Cerebellar cortex (tissue), 1 donor: ENCODE measurements around the gene ACKR2.
"Not testable (repeated sequence)": the region's sequence is repeated elsewhere in the genome, so short reads cannot be mapped to it uniquely, and the experiment has no call there.

Source experiments
- DNase-seq: peaks from one replicate; pipeline ENCODE4 v3.0.0-alpha.2; 2015; ENCODE audit warnings: low spot score

ACKR2 gene

GRCh38 chr3:42801784-42802183 is 7.5 kb upstream of the ACKR2 start:
- DNase-seq = no peak

GRCh38 chr3:42802876-42803413 is 6.3 kb upstream of the ACKR2 start:
- DNase-seq = no peak

GRCh38 chr3:42803414-42804105 is 5.7 kb upstream of the ACKR2 start:
- DNase-seq = peak; percentile 50

- DNase-seq = peak; percentile 97
These were observed 5.0 kb upstream of the ACKR2 start, which contains the start of gene HIGD1A for GRCh38 chr3:42804106-42804830. Gene HIGD1A, minus strand, starts transcription at chr3:42804490. Its CDS starts 10,237 bp downstream, at chr3:42794253.

GRCh38 chr3:42804831-42805132 is 4.5 kb upstream of the ACKR2 start:
- DNase-seq = no peak

GRCh38 chr3:42805141-42805821 is 4.0 kb upstream of the ACKR2 start:
- DNase-seq = peak; percentile 33

GRCh38 chr3:42807929-42808328 is 1.3 kb upstream of the ACKR2 start:
- DNase-seq = no peak

- DNase-seq = not testable (repeated sequence)
These were observed 1.5 kb downstream of the ACKR2 start for GRCh38 chr3:42810706-42811105.

- not testable (repeated sequence) for DNase-seq
These were observed 2.1 kb downstream of the ACKR2 start for GRCh38 chr3:42811118-42811883.

GRCh38 chr3:42814246-42814645 is 5.0 kb downstream of the ACKR2 start:
- DNase-seq = no peak

- no peak for DNase-seq
These were observed 5.8 kb downstream of the ACKR2 start for GRCh38 chr3:42814914-42815507.

- DNase-seq = no peak
These were observed 6.6 kb downstream of the ACKR2 start for GRCh38 chr3:42815826-42816225.

- DNase-seq = no peak
These were observed 10.2 kb downstream of the ACKR2 start for GRCh38 chr3:42819351-42819965.

GRCh38 chr3:42820746-42821051 is 11.5 kb downstream of the ACKR2 start:
- DNase-seq = no peak

- no peak for DNase-seq
These were observed 13.6 kb downstream of the ACKR2 start for GRCh38 chr3:42822828-42823227.

- DNase-seq = no peak
These were observed 14.1 kb downstream of the ACKR2 start for GRCh38 chr3:42823351-42823750.

GRCh38 chr3:42826141-42826540 is 16.9 kb downstream of the ACKR2 start:
- no peak for DNase-seq

GRCh38 chr3:42827023-42827422 is 17.8 kb downstream of the ACKR2 start:
- DNase-seq = no peak

- DNase-seq = no peak
These were observed 18.4 kb downstream of the ACKR2 start for GRCh38 chr3:42827654-42828053.

GRCh38 chr3:42829083-42829627 is 19.9 kb downstream of the ACKR2 start:
- DNase-seq = no peak
